Endothelial cell of hepatic sinusoid (primary cell): ENCODE results near the gene FOXO1.

ENCODE experiments used
- in situ Hi-C: cut with HindIII; loops from 2 replicates; pipeline ENCODE4 v1.10.0; 2017; ENCODE audit warnings: low sequenced_read_pairs

Gene FOXO1

GRCh38 chr13:40583738-40584137, 82.7 kb downstream of the FOXO1 start:
- in situ Hi-C loops, result loop anchor here (10.0 kb wide), 1 partner anchor 61 kb away; no protein-coding TSS in a partner anchor

- in situ Hi-C loops, result loop anchor here (10.0 kb wide), 1 partner anchor 62 kb away; no protein-coding TSS in a partner anchor
Observed at GRCh38 chr13:40582531-40582930, 83.9 kb downstream of the FOXO1 start.

GRCh38 chr13:40581277-40581579, 85.2 kb downstream of the FOXO1 start:
- in situ Hi-C loops, result loop anchor here (10.0 kb wide), 1 partner anchor 64 kb away; no protein-coding TSS in a partner anchor

DNA sequence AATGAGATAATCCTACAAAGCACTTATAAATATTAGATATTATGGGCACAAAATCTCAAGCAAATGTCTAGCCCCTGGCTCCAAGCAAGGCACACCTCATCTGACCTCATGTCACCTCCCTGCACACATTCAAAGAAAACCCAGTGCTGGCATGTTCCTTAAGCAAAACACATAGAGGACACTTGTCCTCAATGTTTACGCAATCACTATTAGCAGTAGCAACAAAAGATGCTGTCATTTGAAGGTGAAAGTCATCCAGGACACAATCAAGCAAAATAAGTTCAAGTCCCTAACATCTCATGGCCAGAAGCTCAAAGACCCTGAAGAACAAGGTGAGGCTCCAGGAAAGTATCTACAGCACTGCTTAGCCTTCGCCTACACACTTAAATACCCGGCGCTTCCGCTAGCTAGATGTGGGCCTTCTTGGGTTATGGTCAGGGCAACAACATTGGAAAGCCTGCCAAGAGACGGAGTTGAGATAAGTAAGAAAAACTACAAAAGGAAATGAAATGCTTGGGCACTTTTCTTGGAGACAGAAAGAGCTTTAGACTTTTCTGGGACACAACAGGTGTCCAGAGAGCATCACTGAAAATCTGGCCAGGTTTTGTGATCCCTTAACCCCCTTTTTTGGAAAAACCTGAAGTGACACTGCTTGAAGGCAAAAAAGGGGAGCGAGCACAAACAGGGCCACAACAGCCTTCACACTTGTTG, 85.7 kb downstream of the FOXO1 start:
- in situ Hi-C loops, result loop anchor here (10.0 kb wide), 1 partner anchor 64 kb away; no protein-coding TSS in a partner anchor

DNA sequence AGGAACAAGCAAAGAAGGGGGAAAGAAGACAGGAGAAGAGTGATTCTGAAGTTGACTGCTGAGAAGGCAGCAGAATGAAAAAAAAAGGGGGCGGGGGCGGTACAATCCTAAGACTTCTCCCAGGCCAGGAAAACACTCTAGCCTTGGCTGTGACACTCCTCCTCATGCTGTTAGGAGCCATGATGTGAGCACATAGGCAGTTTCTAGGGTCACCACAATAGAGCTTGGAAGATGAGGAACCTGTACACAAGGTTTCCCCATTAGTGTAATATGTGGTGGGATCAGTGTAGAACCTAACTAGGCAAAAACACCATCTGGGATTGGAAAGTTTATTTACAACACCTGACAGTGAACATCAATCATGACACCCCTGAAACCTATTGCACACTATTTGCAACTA, 86.9 kb downstream of the FOXO1 start:
- in situ Hi-C loops, result no loop called here

DNA sequence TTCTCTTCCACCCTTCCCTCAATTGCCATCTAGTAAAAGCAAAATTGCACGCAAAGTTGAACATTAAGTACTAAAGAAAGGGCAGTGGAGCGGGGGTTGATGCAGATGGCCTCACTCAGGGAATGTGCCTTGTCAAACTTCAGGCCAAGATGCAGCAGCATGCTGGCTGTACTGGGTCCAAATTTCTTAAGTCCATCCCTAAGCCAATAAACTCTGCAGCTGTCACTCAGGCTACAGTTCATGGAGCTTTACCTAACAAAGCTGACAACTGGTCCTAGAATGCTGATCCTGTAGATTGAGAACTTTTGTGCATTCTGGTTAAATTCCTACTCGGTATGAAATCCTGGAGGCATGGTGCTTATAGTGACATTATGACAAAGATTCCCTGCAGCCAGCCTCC, 88.4 kb downstream of the FOXO1 start:
- in situ Hi-C loops, result no loop called here

DNA sequence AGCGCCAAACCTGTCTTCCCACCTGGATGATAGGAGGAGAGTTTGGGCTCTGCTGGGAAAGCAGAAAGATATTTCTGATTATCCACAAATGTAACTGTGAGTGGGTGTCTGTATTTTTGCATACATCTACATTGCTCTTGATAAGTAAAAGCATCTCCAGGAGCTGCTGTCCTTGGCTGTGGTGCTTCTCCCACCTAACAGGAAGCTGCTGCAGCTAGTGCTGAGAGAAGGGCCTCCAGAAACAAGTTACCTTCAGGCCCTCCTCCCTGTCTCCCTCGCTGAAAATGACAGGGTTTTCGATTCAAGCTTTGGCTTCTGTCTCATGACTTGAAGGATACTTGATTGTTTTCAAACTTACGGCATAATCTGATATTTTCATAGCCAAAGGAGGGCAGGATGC, 90.1 kb downstream of the FOXO1 start:
- in situ Hi-C loops, result no loop called here

DNA sequence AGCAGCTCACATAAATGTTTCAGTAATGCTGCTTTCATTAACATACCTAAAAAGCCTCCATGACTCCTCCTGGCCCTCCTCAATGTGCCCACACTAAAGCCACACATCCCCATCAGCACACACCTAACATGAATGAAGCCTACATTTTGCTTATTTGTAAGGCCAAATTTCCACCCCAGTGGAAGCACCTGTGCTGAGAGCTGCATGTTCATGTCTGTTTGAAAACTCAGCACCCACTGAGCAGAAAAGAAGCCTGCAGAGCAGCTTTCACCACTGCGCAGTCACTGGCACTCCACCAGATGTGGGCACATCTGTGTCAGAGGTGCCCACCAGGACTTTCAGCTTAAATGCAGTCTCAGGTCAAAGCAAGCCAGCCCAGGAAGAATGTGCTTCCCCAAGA, 93.5 kb downstream of the FOXO1 start:
- in situ Hi-C loops, result no loop called here

- in situ Hi-C loops, result no loop called here
Observed at GRCh38 chr13:40571338-40571963, 95.0 kb downstream of the FOXO1 start.

DNA sequence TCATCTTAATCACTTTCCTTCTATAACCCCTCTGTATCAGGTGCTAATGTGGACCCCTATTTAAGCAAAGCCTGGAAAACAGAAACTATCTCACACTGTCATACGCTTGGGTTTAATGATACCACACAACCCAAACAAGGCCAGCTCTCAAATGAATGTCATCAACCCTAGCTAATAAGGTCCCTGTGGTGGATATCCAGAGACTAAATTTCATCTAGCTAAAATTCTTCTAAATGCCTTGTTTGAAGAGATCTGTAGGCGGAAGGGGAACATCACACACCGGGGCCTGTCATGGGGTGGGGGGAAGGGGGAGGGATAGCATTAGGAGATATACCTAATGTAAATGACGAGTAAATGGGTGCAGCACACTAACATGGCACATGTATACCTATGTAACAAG, 95.5 kb downstream of the FOXO1 start:
- in situ Hi-C loops, result no loop called here

DNA sequence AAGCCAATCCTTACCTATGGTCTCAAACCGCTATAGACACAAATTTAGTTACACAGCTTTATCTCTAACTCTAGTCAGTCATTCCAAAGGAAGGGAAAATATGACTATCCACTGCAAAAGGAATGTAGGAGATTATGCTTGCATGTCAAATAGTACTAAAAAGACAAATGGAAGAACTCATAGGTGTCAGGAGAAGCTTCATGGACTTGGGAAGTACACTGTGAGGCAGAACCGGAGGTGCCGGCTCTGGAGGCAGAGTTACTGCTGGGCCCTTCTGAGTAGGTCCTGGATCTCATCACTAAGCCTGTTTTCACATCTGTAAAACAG, 97.5 kb downstream of the FOXO1 start:
- in situ Hi-C loops, result no loop called here

GRCh38 chr13:40568246-40569023, 98.0 kb downstream of the FOXO1 start:
- in situ Hi-C loops, result no loop called here

DNA sequence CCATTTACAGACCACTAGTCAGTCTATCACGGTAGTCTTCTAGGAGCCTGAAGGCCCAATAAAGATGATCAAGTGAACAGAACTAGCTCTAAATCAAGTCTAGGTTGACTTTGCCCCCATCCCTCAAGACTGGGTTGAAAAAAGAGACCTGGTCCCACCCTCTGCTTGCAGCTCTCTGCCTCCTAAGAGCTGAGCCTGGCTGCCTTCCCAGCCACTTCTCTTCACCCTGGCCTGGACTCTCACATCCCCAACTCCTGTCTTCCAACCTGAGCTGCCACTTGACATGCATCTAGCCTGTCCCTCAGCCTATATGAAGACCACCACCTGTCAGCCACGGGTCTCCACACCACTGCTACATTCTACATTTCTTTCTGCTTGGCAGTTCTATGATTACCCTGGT, 99.6 kb downstream of the FOXO1 start:
- in situ Hi-C loops, result no loop called here

DNA sequence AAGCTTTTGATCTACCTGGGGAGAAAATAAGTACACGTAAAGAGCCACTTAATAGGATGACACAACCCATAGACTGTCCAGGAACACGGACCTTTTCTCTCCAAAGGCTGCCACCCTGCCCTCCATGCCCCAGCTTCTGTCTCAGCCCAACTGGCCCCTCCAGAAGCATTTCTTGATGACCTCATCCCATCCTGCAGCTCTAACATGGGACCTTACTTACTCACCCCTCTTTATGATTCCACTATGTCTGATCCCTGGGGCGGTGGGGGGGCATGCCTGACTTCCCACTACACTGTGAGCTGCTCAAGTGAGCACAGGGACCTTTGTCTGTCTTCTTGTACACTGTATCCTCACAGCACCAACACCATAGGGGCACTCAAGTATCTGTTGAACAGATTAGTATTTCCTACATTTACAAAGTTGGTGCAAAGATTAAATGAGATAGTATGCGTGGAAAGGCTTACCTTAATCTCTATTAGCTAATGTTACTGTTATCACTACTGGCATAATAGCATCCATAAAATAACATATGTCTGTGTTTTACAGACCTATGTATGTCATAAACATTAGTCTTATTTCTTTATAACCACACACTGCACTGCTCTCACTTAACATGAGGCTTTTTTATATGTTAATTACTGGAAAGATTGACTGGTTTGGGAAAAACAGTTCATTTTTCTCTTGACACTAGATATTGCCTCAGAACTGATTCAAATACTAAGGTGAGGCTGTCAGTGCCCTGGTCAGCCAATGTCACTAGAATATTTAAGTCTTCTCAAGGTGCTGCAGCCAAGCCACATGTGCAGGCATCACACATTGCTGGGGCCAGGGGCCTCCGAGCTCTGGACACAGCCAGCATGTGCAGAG, 100.9 kb downstream of the FOXO1 start:
- in situ Hi-C loops, result no loop called here

DNA sequence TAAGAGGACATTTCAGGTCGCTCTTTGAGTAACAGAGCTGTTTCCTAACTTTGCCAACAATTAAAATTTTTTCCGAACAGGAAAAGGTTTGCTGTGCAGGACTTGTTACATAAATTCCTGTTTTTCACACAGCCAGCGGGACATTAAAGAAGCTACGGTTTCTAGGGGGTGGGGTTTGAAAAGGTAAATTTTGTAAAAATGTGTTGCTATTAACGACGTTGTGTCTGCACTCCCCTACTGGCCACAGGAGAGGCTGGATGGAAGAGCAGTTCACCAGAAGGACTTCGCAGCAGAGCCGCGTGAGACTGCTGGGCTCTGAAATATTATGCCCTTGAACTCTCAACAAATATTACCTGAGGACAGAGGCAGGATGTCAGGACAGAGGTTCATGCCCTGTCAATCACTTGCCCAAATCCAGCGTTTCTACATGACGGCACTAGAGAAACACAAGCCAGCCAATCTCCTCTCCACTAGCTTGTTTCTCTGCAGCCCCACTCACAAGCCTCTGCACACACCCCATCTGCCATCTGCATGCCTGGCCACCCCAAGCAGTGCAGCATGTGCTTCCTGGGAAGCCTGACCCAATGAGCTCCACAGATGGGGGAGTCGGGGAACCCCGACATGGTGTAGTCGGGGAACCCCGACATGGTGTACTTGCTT, 102.0 kb downstream of the FOXO1 start:
- in situ Hi-C loops, result no loop called here

GRCh38 chr13:40563350-40564125, 102.9 kb downstream of the FOXO1 start:
- in situ Hi-C loops, result no loop called here

DNA sequence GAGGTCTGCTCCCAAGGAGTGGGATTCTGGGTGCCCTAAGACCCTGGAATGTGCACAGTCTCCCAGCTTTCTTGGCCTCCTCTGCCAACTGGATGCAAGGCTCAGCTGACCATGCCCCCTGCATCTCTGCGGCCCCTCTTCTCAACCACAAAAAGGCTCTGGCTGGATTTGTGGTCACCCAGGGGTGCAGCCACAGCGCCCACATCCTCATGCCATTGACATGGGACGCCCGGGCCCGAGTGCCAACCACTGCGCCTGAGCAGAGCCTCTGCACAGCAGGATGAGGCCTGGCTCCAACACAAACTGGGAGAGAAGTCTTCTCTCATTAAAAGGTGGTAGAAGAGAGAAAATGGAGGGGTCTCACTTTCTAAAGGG, 103.5 kb downstream of the FOXO1 start:
- in situ Hi-C loops, result no loop called here

DNA sequence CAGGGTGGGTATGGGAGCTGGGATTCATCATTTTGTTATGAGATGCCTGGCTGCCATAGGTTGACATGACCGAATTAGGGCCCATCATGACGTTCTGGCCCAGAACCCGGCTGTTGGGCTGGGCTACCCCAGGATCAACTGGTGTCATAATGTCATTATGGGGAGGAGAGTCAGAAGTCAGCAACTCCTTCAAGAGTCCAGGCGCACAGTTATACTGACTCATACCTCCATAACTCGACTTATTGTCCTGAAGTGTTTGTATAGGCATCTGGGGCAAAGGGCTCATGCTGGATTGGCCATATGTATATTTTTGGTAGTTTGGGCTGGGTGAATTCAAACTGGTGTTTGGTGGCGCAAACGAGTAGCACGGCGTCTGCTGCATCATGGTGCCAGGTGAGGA, 106.5 kb downstream of the FOXO1 start:
- in situ Hi-C loops, result loop anchor here (5.0 kb wide), 1 partner anchor 68 kb away; no protein-coding TSS in a partner anchor

DNA sequence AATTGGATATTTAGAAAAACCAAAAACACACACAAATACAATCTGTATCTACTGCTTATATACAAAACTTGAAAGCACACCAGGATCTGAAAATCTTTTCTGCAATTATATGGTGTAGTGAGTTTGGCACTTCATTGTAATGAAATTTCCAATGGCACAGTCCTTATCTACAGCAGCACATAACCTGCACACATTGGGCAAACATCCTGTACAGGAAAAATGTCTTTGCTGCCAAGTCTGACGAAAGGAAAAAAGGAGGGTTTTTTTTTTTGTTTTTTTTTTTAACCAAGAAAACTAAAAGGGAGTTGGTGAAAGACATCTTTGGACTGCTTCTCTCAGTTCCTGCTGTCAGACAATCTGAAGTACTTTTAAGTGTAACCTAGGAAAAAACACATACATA, 107.8 kb downstream of the FOXO1 start:
- in situ Hi-C loops, result loop anchor here (5.0 kb wide), 1 partner anchor 66 kb away; no protein-coding TSS in a partner anchor

- in situ Hi-C loops, result loop anchor here (5.0 kb wide), 1 partner anchor 64 kb away; no protein-coding TSS in a partner anchor
Observed at GRCh38 chr13:40556453-40556852, 110.0 kb downstream of the FOXO1 start.
